Activated CD8-positive, alpha-beta memory T cell treated with anti-CD3 and anti-CD28 coated beads for 36 hours (primary cell): ENCODE results near the gene SYNM. TPM values are rescaled to one million over a fixed set of nuclear protein-coding genes. Genes with fewer than 3 reads are reported as not detected.

Source experiments
- CTCF ChIA-PET: fragments of 350-600 bp; sonication (Branson Sonifier 250); formaldehyde crosslinking; loops from one replicate; lab custom pipeline; 2021; ENCODE audit warnings: antibody characterized with exemption; lab: Charles Lee
- POLR2A ChIA-PET: fragments of 350-600 bp; sonication (Branson Sonifier 250); formaldehyde crosslinking; loops from one replicate; lab custom pipeline; 2021; ENCODE audit warnings: antibody characterized with exemption; lab: Charles Lee
- total RNA-seq, 2 experiments: library from RNA; stranded (reverse); gene quantifications; one replicate each; pipeline ENCODE4 v1.2.3, GENCODE V29; 2021

SYNM gene
- total RNA-seq, 2 experiments from 2014 or later, result 1.0 to 1.2 TPM

DNA sequence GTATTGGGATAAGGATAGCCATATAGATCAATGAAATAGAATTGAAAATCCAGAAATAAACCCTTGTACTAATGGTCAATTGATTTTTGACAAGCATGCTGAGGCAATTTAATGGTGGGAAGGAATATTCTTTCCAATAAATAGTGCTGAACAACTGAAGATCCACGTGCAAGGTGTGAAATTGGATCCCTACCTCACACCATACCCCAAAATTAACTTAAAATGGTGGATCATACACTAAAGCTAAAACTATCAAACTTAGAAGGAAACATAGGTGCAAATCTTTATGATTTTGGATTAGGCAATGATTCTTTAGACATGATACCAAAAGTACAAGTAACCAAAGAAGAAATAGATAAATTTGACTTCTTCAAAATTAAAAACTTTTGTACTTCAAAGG lies 22.1 kb upstream of the SYNM start:
- ChIA-PET POLR2A (no interaction called here), CTCF (no interaction called here)

DNA sequence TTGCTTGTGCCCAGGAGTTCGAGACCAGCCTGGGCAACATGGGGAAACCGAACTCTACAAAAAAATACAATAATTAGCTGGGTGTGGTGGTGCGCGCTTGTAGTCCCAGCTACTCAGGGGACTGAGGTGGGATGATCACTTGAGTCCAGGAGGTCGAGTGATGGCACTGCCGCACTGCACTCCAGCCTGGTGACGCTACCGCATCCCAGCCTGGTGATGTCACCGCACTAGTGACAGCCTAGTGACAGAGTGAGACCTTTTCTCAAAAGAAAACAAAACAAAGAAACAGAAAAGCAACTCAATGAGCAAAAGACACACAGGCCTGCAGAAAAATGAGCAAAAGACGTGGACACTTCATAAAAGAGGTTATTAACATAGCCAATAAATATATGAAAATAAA lies 19.9 kb upstream of the SYNM start:
- CTCF ChIA-PET, result no interaction called here
- POLR2A ChIA-PET, result no interaction called here

DNA sequence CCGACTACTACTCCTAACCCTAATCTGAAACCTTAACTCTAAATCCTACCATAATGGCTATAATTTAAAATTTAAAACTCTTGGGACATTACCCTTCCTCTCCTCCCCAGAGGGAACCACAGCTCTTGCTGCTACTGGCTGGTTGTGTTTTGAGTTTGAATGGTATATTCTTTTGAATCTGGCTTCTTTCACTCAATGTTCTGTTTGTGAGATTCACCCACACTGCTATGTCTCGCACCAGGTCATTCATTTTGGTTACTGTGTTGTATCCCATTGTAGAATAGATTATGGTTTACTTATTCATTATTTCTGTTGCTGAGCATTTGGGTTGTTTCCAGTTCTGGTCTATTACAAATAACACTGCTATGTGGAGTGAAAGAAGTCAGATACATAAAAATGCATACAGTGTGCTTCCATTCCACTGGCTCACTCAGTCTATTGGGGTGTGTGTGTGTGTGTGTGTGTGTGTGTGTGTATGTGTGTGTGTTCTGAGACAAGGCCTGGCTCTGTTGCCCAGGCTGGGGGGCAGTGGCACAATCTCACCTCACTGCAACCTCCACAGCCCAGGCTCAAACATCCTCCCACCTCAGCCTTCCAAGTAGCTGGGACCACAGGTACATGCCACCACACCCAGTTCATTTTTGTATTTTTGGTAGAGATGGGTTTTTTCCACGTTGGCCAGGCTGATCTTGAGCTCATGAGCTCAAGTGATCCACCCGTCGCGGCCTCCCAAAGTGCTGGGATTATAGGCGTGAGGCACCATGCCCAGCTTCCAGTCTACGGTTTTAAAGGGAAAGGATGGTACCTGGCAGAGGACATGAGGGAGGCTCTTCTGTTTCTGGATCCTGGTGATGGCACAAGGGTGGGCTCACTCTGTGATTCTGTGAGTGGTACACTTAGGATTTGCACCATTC lies 19.2 kb upstream of the SYNM start:
- CTCF ChIA-PET, result no interaction called here
- POLR2A ChIA-PET, result no interaction called here

DNA sequence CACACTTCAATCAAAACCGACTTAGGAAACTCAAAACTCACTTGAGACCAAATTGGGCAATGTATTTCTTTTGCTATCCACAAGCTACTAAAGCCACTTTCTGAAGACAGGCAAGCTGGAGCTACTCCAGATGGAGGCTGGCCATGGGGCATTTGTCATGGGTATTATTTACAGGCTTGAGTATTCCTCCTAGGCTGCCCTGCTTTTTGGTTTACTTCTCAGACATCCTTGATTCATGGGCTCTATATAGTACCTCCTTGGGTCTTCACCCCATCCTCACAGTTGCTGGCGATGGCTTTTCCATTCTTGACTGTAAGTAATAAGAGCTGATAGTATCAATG lies 18.6 kb upstream of the SYNM start:
- ChIA-PET CTCF (interaction anchor here (0.6 to 1.1 kb wide), 2 partner anchors 10 to 63 kb away, joined by 3 to 4 read pairs; no protein-coding TSS in a partner anchor), POLR2A (no interaction called here)

DNA sequence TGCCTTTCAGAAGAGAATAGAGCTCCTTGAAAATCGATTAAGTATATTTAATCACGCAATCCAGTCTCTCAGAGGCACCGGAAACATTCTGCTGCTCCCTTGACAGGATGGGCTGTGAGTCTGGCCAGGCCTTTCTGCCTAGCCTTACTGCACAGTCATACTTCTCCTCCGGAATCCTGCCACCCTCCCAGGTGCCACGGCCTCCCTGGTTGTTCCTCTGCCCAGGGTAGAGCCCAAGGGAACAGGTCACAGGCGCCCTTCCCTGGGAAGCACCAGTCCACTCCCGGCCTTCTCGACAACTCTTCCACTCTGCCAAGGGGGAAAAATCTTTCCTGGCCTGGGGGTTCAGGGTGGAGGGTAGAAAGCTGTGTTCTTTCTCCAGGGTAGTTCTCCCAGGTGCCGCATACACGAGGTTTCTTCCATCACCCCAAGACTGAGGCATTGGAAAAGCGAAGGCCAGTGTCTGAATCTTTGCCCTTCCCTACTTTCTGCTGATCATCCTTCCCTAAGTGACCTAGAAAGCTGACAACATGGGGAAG lies 17.4 kb upstream of the SYNM start:
- CTCF ChIA-PET, result interaction anchor here (1.1 kb wide), 1 partner anchor 11 kb away, joined by 4 read pairs; no protein-coding TSS in a partner anchor
- POLR2A ChIA-PET, result no interaction called here

DNA sequence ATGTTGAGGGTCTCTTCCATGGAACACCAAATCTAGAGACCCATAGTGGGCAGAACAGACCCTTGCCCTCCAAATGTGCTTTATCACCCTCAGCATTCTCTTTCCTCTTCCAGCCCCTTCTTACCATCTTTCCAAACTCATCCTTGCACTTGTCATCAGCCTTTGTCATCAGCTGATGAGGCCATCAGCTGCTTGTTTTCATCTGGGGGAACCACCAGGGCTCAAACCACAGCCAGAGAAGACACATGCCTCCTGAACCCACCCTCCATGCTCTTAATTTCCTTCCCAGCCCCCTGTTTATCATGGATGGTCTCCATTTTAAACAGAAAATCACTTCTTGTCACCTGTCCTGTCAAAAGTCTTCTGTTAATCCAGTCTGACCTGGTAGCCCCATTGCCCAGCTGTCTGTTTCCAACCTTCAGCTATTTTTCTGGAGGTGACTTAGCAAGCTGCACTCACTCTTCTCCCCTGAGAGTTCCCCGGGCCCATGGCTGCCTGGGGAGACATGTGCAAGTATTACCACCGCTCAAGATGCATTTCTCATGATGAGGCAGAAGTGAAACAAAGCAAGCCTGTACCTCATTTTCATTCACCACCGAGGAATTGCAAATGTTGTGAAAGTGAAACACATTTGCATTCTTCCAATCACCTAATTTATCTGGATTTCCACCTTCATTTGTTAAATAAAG lies 14.7 kb upstream of the SYNM start:
- ChIA-PET CTCF (no interaction called here), POLR2A (no interaction called here)

DNA sequence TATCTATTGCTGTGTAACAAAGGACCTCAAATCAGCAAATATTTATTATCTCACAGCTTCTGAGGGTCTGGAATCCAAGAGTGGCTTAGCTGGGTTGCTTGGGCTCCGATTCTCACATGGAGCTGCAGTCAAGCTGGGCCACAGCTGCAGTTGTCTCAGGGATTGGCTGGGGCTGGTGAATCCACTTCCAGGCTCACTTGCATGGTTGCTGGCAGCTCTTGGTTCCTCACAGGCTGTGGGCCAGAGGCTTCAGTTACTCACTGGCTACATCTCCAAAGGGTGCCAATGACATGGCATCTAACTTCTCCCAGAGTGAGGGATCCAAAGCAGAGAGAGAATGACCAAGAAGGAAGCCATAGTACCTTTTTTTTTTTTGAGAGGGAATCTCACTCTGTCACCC lies 13.9 kb upstream of the SYNM start:
- ChIA-PET POLR2A (no interaction called here), CTCF (no interaction called here)

DNA sequence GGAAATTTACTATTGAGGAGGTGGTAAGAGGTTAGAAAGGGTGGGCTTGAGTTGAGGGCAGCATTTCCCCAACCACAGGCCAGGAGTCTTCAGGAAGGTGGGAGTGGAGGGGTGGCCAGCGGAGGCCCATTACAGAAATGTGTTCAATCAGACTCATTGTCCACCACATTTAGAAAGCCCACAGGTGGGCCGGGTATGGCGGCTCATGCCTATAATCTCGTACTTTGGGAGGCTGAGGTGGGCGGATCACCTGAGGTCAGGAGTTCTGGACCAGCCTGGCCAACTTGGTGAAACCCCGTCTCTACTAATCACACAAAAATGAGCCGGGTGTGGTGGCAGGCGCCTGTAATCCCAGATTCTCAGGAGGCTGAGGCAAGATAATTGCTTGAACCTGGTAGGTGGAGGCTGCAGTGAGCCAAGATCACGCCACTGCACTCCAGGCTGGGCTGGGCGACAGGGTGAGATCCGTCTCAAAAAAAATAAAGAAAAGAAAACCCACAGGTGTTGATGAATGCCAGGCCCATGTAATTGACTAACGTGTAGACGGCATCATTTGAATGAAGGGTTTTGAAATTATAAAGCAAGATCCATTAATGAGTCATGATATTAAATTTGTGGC lies 12.2 kb upstream of the SYNM start:
- ChIA-PET CTCF (no interaction called here), POLR2A (no interaction called here)

DNA sequence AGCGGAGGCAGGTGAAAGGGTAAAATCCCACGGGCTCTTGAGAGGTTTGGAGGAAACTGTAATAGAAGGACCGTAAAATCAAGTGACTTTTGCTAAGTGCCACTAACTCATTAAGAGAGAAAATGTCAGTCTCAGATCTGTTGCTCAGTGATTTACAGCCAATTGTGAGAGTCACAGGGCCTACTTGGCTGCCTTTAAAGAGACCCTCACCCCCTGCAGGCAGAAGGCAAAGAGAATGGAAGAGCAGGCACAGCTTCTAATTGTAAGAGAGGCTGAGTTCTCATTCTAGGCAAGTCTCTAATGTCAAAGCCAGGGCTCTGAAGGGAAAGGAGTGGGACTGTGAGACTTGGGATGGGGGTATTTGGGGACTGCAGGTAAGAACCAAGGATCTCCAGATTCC lies 9.3 kb upstream of the SYNM start:
- POLR2A ChIA-PET, result no interaction called here

DNA sequence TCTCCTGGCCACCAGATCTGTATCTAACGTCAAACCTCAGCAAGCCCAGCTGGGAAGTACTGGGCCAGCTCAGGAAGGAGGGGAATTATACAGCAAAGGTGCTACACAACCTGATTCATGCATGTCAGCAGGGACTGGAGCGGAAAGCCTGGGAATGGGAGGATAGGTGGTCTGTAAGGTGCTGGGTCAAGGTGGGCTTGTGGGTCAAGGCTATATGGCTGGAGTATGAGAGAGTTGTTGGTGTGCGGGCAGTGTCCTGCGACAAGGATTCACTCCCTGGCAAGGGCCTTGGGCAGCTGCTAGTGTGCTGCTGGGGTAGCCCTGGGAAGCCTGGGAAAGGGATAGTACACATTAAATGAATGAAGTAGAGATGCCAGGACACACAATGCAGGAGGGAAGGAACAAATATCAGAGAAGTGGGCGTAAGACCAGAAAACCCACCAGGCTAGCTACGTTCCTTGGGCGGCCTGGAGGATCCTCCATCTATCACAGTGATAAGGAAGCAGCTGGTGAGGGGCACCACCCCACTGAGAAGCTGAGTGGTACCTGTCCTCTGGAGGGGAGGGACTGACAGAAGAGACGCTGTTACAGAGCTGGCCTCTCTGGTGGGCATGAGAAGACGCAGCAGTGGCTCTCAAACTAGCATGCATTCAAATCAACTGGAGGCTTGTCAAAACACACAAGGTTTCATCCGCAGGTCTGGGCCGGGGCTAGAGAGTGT lies 8.5 kb upstream of the SYNM start:
- ChIA-PET CTCF (no interaction called here), POLR2A (no interaction called here)

More for the DNA sequence above, 9.3 kb upstream of the SYNM start:
- CTCF ChIA-PET, result no interaction called here

DNA sequence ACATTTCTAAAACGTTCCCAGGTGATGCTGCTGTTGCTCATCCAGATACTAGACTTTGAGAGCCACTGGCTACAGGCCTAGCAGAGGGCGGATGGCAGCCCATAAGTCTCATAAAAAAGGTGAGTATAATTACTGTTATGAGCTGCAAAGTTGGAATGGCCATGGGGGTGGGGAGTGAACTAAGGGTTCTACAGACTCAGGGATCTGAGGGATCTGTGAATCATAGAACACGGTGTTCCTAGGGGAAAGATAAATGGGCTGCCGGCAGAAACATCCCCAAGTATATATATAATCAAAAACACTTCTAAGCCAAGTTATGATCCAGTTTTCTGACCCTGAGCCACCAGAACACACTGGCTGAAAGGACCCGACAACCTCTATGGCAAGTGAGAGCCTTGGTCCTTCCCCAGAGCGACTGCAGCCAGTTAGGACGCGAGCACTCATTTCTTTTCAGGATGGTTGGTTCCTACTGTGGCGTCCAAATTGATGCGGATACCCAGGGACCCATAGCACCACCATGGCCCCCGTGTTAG lies 7.9 kb upstream of the SYNM start:
- CTCF ChIA-PET, result no interaction called here
- POLR2A ChIA-PET, result no interaction called here

DNA sequence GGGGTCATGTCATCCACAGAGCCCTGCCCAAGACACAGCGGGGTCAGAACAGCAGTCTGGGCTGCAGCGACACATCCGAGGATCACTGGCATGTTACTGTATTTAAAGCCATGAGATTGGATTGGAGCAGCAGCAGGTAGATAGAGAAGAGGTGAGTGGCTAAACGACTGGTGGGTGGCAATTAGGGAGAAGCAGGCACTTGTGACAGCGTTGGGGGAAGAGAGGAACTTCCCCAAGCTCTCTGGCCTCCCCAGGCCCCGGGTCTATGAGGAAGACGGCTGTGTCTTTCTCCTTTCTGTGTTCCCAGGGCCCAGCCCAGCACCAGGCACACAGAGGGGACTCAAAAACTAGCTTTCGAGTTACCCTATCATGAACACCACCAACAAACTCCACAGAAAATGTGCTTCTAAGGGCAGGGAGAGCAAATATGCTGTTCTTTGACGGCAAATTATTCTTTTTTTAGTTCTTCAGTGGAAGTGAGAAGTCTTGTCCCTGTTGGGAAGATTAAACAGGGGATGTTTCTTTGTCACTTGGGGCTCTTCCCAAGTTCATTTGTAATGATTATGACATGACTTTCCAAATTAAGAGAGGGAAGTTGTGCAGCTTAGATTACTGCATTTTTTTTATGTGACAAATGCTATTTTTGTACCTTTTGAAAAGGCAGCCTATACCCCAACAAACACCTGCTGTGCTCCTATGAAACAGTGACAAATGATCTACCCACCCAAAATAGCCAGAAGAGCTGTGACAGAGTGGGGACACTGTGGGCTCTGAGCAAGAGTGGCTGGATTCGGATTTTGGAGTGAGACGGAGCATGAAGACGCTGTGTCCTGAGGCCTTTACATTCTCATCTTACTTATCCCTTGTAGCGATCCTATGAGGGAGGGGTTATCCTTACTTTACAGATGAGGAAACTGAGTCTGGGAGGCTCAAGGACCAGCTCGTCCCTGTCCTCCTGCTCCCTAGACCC lies 7.2 kb upstream of the SYNM start:
- ChIA-PET POLR2A (no interaction called here), CTCF (no interaction called here)

DNA sequence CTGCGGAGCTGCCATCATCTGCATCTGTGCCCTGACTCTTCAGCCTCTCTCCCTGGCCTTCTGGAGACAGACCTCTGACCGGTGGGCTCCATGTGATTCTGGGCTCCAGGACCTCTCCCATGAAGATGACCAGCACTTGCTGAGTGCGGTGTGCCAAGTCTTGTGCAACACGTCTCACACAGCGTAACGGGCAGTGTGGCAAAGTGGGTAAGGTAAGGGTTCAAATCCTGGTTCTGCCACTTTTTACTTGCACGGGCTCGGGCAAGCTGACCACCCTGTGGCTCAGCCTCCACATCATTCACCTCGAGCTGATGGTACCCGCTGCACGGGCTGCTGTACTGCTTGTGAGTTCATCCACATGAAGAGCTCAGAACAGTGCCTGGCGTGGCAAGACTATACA lies 6.5 kb upstream of the SYNM start:
- CTCF ChIA-PET, result no interaction called here
- POLR2A ChIA-PET, result no interaction called here

DNA sequence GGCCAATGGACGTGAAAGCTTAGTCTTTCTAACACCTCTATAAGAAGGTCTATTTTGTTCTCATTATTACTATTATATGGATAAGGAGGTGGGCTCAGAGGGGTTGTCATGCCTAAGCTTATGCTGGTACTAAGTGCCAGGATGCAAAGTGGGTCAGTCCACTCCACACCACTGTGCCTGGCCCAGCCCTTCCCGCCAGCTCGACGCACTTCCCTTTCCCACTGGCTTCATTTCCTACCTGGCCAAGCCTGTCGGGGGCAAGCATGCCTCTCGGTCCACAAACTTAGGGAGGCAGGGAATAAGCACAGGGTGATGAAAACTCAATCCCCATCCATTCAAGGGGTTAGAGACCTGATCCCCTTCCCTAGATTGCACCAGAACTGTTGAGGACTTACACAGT lies 5.9 kb upstream of the SYNM start:
- ChIA-PET CTCF (no interaction called here), POLR2A (no interaction called here)

DNA sequence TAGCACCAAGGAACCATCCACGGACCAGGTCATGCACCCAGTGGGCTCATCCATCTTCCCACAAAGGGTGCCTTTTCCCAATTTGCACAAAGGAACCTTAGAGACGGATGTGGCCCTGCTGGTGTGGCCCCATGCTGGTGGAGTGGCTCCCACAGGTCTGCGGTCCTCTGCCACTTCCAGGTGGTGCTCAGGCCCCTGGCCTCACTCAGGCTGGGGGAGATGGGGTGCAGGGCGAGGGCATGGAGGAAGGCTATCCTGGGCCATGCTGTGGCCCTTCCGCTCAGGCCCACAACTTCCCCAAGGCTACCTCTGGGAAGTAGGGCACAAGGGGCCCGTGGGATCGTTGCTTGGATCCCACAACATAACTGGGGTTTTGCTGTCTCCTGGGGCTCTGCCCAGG lies 5.2 kb upstream of the SYNM start:
- ChIA-PET POLR2A (no interaction called here), CTCF (no interaction called here)

DNA sequence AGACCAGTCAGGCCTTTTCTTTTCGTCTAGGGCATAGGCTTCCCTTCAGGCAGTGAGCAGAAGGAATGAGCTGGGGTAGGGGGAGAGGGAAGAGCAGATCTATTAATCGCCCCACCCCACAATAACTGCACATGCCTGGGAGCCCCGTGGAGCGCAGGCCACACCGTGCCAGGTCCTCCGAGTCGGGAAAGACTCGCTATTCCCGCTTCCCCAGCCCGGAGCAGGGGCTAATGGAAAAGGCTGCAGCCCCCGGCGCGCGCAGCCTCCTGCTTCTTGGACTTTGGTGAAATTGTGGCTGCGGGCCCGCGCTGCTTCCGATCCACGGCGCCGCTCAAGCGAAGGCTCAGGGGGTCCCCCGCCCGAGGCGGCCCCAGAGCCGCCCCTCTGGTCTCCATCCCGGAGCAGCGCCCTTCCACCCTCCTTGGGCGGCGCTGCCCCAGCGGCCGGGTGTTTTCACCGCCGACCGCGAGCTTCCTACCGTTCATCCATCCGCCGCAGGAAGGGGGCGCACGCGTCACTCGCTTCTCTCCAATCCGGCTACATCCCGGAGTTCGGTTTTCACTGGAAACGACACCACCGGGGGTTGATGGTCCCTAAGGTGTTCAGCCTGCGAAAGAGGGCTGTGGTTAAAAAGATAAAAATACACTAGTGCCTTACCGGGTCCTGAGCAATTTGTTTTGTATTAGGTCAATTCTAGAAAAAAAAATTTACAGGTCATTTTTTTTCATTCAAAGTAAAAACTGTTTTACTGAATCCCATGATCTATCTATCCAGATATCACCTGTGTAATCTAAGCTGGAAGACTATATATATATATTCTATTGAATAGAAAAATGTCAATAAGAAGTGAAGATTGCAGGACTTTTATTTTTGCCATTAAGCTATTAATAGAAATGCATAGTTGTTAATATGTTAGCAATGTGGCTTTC lies 4.4 kb upstream of the SYNM start:
- POLR2A ChIA-PET, result interaction anchor here (0.6 kb wide), 1 partner anchor 30 kb away, joined by 4 read pairs; no protein-coding TSS in a partner anchor
- CTCF ChIA-PET, result interaction anchor here (1.3 kb wide), 2 partner anchors 22 to 115 kb away, joined by 3 read pairs; no protein-coding TSS in a partner anchor

DNA sequence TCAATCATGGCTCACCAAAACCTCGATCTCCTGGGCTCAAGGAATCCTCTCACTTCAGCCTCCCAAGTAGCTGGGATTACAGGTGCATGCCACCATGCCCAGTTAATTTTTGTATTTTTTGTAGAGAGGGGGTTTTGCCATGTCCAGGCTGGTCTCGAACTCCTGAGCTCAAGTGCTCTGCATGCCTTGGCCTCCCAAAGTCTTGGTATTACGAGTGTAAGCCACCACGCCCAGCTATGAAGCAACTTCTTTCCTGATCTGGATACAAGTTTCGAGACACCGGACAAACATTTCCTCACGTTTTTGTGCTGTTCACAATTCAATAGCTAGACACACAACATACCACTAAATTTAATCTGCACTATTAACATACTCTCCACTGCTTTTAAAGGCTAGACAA lies 3.4 kb upstream of the SYNM start:
- ChIA-PET POLR2A (no interaction called here), CTCF (interaction anchor here (1.3 kb wide), 1 partner anchor 23 kb away, joined by 3 read pairs; no protein-coding TSS in a partner anchor)
